Astrocyte (in vitro differentiated cells and primary cell): ENCODE data around the gene HOXC11. TPM values are rescaled to one million over a fixed set of nuclear protein-coding genes. Genes with fewer than 3 reads are reported as not detected.

Experiments
- DNase-seq: peaks from one replicate; pipeline ENCODE4 v3.0.0-alpha.2; 2010; ENCODE audit warnings: low read depth
- FAIRE-seq: peaks from 2 replicates; lab custom pipeline; 2011; peaks lifted over from hg19 to GRCh38; lab: Jason Lieb, UNC
- H2AFZ ChIP-seq: 2 replicates; pipeline ENCODE4 v1.6.0; 2012; ENCODE audit warnings: low read depth, low read length, inconsistent platforms
- H3K27ac ChIP-seq: 2 replicates; pipeline ENCODE4 v1.5.1; 2011; ENCODE audit warnings: low read depth, low read length, inconsistent platforms
- H3K27me3 ChIP-seq: 2 replicates; pipeline ENCODE4 v1.6.0; 2011; ENCODE audit warnings: low read length, inconsistent platforms; ENCODE audit not compliant: insufficient read depth
- H3K36me3 ChIP-seq: 2 replicates; pipeline ENCODE4 v1.5.1; 2011; ENCODE audit warnings: low read length, inconsistent platforms; ENCODE audit not compliant: insufficient read depth
- H3K4me1 ChIP-seq: 2 replicates; pipeline ENCODE4 v1.5.1; 2011; ENCODE audit warnings: low read length, inconsistent platforms; ENCODE audit not compliant: insufficient read depth
- H3K4me2 ChIP-seq: 2 replicates; pipeline ENCODE4 v1.6.0; 2012; ENCODE audit warnings: low read length, inconsistent platforms
- H3K4me3 ChIP-seq: 2 replicates; pipeline ENCODE4 v1.5.1; 2011; ENCODE audit warnings: low read depth, mild to moderate bottlenecking, low read length, inconsistent platforms; ENCODE audit not compliant: insufficient read depth
- H3K79me2 ChIP-seq: 2 replicates; pipeline ENCODE4 v1.6.0; 2012; ENCODE audit warnings: mild to moderate bottlenecking, low read length, inconsistent platforms; ENCODE audit not compliant: insufficient read depth
- H3K9ac ChIP-seq: 2 replicates; pipeline ENCODE4 v1.6.0; 2012; ENCODE audit warnings: mild to moderate bottlenecking, low read length, inconsistent platforms
- H3K9me3 ChIP-seq: 2 replicates; pipeline ENCODE4 v1.5.1; 2012; ENCODE audit warnings: low read depth, mild to moderate bottlenecking, low read length, inconsistent platforms; ENCODE audit not compliant: insufficient read depth
- H4K20me1 ChIP-seq: 2 replicates; pipeline ENCODE4 v1.6.0; 2012; ENCODE audit warnings: low read length, inconsistent platforms; ENCODE audit not compliant: insufficient read depth
- H3K27ac Mint-ChIP-seq: one replicate; pipeline ENCODE4 v1.8.0; 2021; ENCODE audit warnings: mild to moderate bottlenecking, mixed read lengths; ENCODE audit not compliant: unreplicated experiment
- H3K27me3 Mint-ChIP-seq: one replicate; pipeline ENCODE4 v1.8.0; 2021; ENCODE audit warnings: low read depth, mixed read lengths; ENCODE audit not compliant: unreplicated experiment
- H3K36me3 Mint-ChIP-seq: one replicate; pipeline ENCODE4 v1.8.0; 2021; ENCODE audit warnings: low read depth, mixed read lengths; ENCODE audit not compliant: unreplicated experiment
- H3K4me1 Mint-ChIP-seq: one replicate; pipeline ENCODE4 v1.8.0; 2021; ENCODE audit warnings: low read depth, mixed read lengths; ENCODE audit not compliant: unreplicated experiment
- H3K4me3 Mint-ChIP-seq: one replicate; pipeline ENCODE4 v1.8.0; 2021; ENCODE audit warnings: mild to moderate bottlenecking, moderate library complexity, mixed read lengths; ENCODE audit not compliant: unreplicated experiment
- H3K9me3 Mint-ChIP-seq: one replicate; pipeline ENCODE4 v1.8.0; 2021; ENCODE audit warnings: mild to moderate bottlenecking, mixed read lengths; ENCODE audit not compliant: unreplicated experiment
- EZH2 ChIP-seq: IDR thresholded peaks from 2 replicates; pipeline ENCODE4 v1.6.1; 2012; ENCODE audit warnings: mild to moderate bottlenecking, low read length, inconsistent platforms; ENCODE audit not compliant: insufficient read depth
- total RNA-seq: library from RNA; stranded (reverse); gene quantifications from 2 replicates; pipeline ENCODE4 v1.2.1, GENCODE V29; 2021
- TF ChIP-seq, protein P1 (sequence below): IDR thresholded peaks from 2 replicates; pipeline ENCODE4 v1.5.1; 2011; ENCODE audit warnings: low read depth, mild to moderate bottlenecking, inconsistent platforms, low read length, moderate library complexity; ENCODE audit not compliant: insufficient read depth

Gene HOXC11
- total RNA-seq, 1 donor from 2014 or later = not detected

DNA sequence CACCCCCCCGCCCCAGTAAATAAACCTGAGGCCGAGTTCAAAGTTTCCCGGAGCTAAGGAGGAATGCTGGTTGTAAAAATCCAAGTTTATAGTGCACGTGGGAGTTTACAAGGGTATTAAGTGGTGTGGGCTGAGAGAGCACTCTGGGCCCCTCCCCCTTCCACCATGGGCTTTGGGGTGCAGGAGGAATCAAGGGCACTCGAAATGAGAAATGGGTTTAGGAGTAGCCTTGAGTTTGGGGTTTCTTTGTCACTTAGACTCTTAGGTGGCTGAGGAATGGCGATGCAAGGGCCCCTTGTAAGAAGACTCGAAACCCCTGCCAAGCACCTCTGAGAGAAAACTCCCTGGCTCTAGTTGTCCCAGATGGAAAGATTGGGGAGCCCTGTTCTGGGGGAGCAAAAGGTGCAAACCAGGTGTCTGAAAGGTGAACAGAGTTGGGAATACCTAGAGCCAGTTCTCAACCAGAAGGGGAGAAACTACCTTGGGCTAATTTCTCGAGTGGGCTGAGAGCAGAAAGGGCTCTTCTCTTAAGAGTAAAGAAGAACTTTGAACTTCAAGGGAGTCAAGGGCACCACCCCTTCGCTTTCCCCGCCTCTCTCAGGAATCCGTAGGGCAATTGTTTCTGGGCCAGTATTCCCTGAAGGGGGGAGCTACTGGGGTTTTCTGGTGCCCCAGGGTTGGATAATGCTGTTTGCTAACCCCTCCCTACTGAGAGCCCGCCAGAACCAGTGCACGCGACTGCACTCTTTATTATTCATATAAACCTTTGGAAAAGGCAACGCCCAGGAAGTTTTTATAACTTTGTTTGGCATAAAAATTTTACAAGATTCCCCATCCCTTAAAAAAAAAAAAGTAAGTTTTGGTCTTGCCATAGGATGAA, 5.8 kb downstream of the HOXC11 start:
- FAIRE-seq (no peak), DNase-seq (no peak)
- H3K27me3 Mint-ChIP-seq = peaks cover 86% of the 10 kb centered on the region
- H3K27ac Mint-ChIP-seq = no peak overlapping the region
- Histone ChIP-seq H2AFZ (no peak overlapping the region), H3K79me2 (no peaks in the 10 kb centered on the region), H3K4me2 (no peak overlapping the region), H4K20me1 (no peaks in the 10 kb centered on the region), H3K4me1 (no peaks in the 10 kb centered on the region), H3K36me3 (no peaks in the 10 kb centered on the region), H3K27me3 (peaks cover 93% of the 10 kb centered on the region), H3K4me3 (no peak overlapping the region), H3K27ac (no peak overlapping the region), H3K9me3 (no peaks in the 10 kb centered on the region), H3K9ac (no peak overlapping the region)
- no peaks in the 10 kb centered on the region for H3K36me3 Mint-ChIP-seq
- no peak overlapping the region for H3K4me3 Mint-ChIP-seq
- H3K4me1 Mint-ChIP-seq = no peaks in the 10 kb centered on the region
- peaks cover 11% of the 10 kb centered on the region for H3K9me3 Mint-ChIP-seq
- TF ChIP-seq, protein P1, sequence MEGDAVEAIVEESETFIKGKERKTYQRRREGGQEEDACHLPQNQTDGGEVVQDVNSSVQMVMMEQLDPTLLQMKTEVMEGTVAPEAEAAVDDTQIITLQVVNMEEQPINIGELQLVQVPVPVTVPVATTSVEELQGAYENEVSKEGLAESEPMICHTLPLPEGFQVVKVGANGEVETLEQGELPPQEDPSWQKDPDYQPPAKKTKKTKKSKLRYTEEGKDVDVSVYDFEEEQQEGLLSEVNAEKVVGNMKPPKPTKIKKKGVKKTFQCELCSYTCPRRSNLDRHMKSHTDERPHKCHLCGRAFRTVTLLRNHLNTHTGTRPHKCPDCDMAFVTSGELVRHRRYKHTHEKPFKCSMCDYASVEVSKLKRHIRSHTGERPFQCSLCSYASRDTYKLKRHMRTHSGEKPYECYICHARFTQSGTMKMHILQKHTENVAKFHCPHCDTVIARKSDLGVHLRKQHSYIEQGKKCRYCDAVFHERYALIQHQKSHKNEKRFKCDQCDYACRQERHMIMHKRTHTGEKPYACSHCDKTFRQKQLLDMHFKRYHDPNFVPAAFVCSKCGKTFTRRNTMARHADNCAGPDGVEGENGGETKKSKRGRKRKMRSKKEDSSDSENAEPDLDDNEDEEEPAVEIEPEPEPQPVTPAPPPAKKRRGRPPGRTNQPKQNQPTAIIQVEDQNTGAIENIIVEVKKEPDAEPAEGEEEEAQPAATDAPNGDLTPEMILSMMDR = no peak
- no peak for TF ChIP-seq EZH2

DNA sequence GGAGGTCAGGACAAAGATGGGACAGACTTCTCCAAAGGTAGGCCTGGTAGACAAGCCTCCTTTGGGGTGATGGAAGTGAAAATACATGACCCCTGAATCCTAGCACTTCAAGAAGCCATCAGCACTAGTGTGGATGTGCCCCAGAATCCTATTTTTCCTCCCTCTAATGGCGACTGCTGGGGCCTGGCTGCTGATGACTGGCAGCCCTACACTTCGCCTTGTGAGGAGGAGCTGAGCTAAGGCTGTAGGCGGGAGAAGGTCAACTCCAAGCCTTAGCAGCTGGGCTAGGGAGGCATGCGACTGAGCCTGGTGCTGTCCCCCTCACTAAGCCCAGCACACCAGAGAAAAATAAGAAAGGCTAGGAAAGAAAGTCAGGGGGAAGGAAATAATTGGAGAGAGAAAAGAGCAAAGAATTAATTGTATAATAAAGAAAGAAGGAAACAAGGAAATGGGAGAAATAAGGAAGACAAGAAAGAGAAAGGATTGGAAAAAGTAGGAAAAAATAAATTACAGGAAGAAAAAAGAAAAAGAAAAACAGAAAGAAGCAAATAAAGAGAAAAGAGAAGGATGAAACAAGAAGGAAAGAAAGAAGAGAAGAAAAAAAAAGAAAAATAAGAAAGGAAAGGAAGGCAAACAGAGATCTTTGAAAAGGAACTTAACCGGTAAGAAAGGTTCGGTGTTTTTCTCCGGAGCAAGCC, 7.3 kb downstream of the HOXC11 start:
- no peaks in the 10 kb centered on the region for H3K9me3 ChIP-seq
- H3K9ac ChIP-seq = no peak overlapping the region
- Mint-ChIP-seq H3K4me3 (no peak overlapping the region), H3K27ac (peak overlapping the region; percentile 43), H3K9me3 (peaks cover 11% of the 10 kb centered on the region), H3K4me1 (no peaks in the 10 kb centered on the region), H3K27me3 (peaks cover 88% of the 10 kb centered on the region), H3K36me3 (no peaks in the 10 kb centered on the region)
- no peaks in the 10 kb centered on the region for H3K36me3 ChIP-seq
- peaks cover 90% of the 10 kb centered on the region for H3K27me3 ChIP-seq
- DNase-seq (no peak), FAIRE-seq (no peak)
- H4K20me1 ChIP-seq = no peaks in the 10 kb centered on the region
- TF ChIP-seq, protein P1 = no peak
- TF ChIP-seq EZH2 = no peak
- no peak overlapping the region for H2AFZ ChIP-seq
- no peak overlapping the region for H3K4me2 ChIP-seq
- H3K4me1 ChIP-seq = no peaks in the 10 kb centered on the region
- no peak overlapping the region for H3K4me3 ChIP-seq
- no peak overlapping the region for H3K27ac ChIP-seq
- H3K79me2 ChIP-seq = no peaks in the 10 kb centered on the region
